Measurements from ENCODE around the gene FCRL3.
A peak's percentile ranks its signal among the peaks of the same experiment; 100 is the strongest.

Gene FCRL3

DNA sequence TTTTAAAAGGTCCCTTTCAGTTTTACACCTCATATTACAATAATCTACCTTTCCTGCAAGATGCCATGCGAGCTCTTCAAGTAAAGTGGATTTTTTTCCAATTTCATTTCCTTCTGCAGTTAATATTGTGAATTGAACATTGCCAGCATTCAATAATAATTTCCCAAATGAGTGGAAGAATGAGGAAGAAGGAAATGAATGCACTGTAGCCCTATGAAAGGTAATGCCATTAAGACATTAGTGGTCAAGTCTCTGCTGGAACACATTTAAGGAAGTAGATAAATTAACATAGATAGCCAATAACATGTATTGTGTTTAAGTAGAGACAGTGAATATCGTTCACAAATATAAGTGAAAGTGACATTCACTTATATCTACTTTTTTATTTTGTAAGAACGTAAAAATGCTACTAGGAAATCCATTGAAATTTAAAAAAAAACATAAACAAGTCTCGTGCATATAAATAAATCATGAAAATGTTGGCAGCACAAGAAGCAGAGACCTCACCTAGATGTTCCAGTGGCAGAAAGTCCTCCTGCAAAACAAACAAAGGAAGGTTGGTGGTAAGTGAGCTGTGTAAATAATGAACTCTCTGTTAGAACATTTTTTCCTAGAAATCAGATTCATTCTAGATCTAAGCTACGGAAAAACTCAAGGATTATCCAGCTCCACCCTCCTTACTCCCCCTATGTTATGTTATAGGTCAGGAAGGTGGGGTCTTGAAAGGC, 17.7 kb downstream of the FCRL3 start:
- no peak for DNase-seq

DNA sequence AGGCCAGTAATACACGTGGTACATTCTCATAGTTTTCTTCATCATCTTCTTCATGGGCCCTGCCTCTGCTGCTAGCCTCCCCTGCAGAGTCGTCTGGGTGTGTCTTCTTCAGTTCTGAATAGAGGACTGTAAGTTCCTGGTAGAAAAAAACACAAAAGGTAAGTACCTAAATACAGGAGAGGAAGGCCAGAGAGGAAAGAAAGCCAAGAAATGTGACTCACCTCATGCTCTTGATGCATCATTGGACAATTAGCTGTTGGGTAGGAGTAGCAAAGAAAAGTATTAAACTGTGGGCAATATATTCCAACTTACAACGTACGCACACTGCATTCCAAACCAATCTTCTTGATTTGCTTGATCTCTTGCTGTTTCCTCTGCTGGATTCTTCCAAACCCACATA, 21.8 kb downstream of the FCRL3 start:
- no peak for DNase-seq

DNA sequence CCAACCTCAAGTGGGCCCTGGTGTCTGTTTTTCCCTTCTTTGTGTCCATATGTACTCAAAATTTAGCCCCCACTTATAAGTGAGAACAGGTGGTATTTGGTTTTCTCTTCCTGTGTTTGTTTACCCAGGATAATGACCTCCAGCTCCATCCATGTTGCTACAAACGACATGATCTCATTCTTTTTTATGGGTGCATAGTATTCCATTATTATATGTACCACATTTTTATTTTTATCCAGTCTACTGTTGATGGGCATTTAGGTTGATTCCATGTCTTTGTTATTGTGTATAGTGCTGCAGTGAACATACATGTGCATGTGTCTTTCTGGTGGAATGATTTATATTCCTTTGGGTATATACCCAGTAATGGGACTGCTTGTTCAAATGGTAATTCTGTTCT, 27.6 kb downstream of the FCRL3 start:
- no peak for DNase-seq

- no peak for DNase-seq
Measured at GRCh38 chr1:157671895-157672294, 28.7 kb downstream of the FCRL3 start.

- DNase-seq: no peak
Measured at GRCh38 chr1:157659576-157660247, 40.9 kb downstream of the FCRL3 start.

- DNase-seq: no peak
Measured at GRCh38 chr1:157658571-157658970, 42.0 kb downstream of the FCRL3 start.

GRCh38 chr1:157653494-157653873, 47.1 kb downstream of the FCRL3 start:
- no peak for DNase-seq

DNA sequence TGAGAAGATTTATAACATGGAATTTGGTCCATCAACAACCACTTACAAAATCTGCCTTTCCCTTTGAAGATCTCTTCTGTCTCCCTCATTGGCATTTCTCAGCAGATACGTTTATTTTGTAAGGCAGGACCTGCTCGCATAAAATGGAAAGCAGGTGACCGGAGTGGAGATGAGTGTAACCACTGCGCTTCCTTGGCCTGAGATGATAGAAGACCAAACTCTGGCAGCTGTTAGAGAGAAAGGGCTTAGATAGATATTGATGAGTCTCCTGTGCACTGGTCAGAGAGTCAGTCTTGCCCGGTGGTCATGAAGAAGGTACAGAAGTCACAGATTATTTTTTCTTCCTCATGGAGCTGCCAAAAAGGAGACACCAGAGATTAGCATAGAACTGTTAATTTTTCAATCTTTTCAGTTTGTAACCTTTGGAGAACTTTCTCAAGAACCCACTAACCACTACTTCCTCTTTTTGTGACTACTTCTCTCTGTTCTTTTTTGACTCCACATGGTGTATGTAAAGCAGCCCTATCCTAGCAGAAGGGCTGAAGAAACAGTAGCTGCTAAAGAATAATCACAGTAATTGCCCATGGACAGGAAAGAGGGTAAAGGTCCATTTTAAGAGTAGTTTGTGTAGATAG, 47.6 kb downstream of the FCRL3 start:
- DNase-seq: peak; percentile 59

GRCh38 chr1:157648317-157648716, 52.3 kb downstream of the FCRL3 start:
- DNase-seq: no peak

DNA sequence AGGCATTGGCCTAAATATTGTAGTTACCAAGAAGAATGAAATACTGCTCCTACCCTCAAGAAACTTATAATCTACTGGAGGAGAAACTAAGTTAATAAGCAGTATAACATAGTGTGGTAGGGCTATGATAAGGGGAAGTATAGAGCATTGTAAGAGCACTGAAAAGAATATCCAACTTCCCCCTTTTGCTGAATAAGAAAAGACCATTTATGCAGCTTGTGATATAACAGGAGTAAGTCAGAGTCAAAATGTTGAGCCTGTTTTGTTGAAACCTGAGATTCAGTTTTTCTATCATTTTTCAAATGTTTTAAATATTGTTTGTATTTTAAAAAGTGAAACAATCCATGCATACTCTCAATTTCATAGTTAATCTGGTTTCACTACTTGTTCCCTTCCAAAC, 54.4 kb downstream of the FCRL3 start:
- no peak for DNase-seq

- DNase-seq: no peak
Measured at GRCh38 chr1:157641177-157641576, 59.4 kb downstream of the FCRL3 start.

DNA sequence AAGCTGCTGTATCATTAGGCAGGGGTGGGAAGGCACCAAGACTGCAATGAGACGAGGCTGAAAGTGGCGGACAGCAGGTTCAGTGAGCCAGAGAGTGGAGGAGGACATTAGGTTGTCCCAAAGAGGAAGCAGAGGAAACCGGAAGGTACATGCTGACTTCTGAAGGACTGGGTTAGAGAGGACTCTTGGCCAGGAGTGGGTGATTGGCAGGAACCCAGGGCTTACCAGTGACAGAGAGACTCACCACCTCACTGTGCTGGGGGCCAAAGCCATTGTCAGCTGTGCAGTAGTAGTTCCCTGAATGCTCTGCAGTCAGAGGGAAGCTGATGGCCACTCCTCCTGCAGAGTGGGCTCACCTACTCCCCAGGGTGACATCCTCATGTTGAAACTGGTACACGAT, 60.8 kb downstream of the FCRL3 start:
- DNase-seq: no peak

GRCh38 chr1:157628773-157629172, 71.8 kb downstream of the FCRL3 start:
- no peak for DNase-seq
